Measurements from ENCODE around the gene OR13C8. TPM values are rescaled to one million over a fixed set of nuclear protein-coding genes. Genes with fewer than 3 reads are reported as not detected.

The OR13C8 gene
- not detected for total RNA-seq

DNA sequence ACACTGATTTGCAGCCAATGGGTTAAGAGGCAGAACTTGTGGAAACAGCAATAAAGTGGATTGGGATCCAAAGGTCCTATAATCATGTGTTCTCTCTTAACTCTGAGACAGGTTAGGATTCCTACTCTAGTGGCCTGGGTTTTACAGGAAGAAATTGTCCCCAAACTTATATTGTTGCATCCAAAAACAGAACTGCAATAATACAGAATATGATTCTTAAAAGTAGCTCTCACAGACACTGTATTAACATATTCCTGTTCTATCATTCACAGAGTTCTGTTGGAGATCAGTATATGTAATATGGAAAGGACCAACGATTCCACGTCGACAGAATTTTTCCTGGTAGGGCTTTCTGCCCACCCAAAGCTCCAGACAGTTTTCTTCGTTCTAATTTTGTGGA lies at the start of gene OR13C8:
Gene OR13C8 (plus strand): TSS at position 301 of the 400 bp plus-strand sequence. CDS start 0 bp downstream, at position 301.

DNA sequence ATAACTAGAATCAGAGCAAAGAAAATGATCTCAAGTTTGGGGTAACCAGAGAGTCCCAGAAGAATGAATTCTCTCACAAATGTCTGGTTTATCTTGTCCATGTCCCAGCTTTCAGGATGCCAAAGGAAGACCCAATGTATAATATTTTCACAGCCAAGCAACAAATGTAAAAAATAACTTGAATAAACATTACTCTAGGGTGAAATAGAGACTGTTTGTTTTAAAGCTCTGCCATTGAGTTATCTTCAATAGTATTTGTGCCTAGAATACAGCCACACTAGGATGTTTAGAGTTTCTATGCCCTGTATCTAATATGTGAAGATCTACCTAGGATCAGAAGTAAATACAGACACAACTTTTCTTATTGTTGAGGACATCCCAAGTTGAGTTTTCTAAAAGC lies 41.9 kb upstream of the OR13C8 start, which contains the start of gene OR13C4:
Gene OR13C4 (minus strand): TSS at position 101 of the 400 bp plus-strand sequence. CDS start 0 bp downstream, at position 101.

GRCh38 chr9:104536756-104537155 lies 32.2 kb upstream of the OR13C8 start, which contains the start of gene OR13C3:
Gene OR13C3, minus strand, starts transcription at chr9:104536856. Its CDS starts 133 bp downstream, at chr9:104536723.

GRCh38 chr9:104599313-104599712 lies 30.3 kb downstream of the OR13C8 start, which contains the start of gene OR13C5:
Gene OR13C5, minus strand, starts transcription at chr9:104599413. Its CDS starts 0 bp downstream, at chr9:104599413.

DNA sequence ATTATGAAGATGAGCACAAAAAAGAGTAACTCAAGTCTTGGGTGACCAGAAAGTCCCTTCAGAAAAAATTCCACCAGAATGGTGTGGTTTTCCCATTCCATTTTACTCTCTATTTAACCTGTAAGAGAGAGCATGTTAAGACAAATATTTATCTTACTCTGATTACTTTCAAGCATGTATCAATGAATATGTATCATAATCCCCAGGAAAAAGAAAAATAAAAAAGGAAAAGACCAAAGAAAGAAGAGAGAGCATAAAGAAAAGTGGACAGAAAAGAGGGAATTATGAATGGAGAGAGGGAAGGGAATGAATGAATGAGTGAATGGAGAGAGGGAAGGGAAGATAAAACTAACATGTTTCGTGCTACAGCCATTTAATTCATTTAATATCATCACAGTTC lies 36.6 kb downstream of the OR13C8 start, which contains the start of gene OR13C2:
Gene OR13C2 (minus strand): TSS at position 101 of the 400 bp plus-strand sequence. CDS start 0 bp downstream, at position 101.

GRCh38 chr9:104618104-104618503 lies 49.1 kb downstream of the OR13C8 start, which contains the start of gene OR13C9:
Gene OR13C9, minus strand, starts transcription at chr9:104618204. Its CDS starts 0 bp downstream, at chr9:104618204.

Other genes starting within 250 kb of the OR13C8 start
- not detected for gene OR13F1, start 64.9 kb upstream of the OR13C8 start, total RNA-seq
- gene OR13C4, start 42.0 kb upstream of the OR13C8 start, total RNA-seq = not detected
- gene OR13C3, start 32.3 kb upstream of the OR13C8 start, total RNA-seq = not detected
- not detected for gene OR13C5, start 30.2 kb downstream of the OR13C8 start, total RNA-seq
- not detected for gene OR13C2, start 36.5 kb downstream of the OR13C8 start, total RNA-seq
- not detected for gene OR13C9, start 49.0 kb downstream of the OR13C8 start, total RNA-seq
- gene OR13D1, start 125.3 kb downstream of the OR13C8 start, total RNA-seq = not detected
- 37.6 TPM for gene NIPSNAP3A, start 178.5 kb downstream of the OR13C8 start, total RNA-seq
- gene NIPSNAP3B, start 195.0 kb downstream of the OR13C8 start, total RNA-seq = 7.0 TPM

Measured in camera-type eye (tissue), 1 donor.